Inflammatory macrophage treated with lipopolysaccharide for 4 hours (primary cell): ENCODE data around the gene SUPT3H.
A peak's percentile ranks its signal among the peaks of the same experiment; 100 is the strongest.

ENCODE experiments used
- DNase-seq: peaks from one replicate; pipeline ENCODE4 v3.0.0-alpha.2; 2020

The SUPT3H gene

DNA sequence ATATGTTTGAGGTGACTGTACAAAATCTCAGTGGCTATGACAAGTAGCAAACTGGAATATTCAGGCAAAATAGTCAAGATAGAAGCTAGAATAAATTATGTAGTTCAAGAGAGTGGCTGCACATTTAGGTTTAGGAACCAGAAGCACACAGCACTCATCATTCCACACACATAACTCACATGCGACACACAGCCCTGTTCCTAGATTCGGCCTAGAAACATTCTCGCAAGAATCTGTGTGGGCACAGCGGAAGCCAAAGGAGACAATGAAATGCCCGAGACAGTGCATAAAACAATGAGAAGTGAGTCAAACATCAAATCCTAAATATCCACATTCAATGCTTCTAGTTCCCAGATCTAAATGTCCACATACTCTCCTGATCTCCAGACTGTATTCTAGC is 9.5 kb upstream of the SUPT3H start:
- no peak for DNase-seq

DNA sequence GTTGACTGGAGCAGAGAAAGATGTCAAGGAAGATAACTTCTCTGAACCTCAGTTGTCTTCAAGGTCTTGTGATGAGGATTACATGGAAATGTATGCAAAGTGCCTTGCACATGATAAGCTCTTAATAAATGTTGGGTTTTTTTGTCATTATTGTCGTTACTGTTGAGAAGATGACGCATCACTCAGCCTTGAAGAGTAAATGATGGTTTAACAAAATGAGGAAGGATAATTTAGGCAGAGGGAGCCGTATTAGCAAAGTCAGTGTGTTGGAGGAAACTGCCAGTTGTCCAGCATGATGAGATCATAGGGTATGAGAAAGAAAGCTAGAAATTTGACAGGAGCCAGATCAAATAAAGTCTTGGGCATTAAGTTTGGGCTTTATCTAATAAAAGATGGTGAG is 8.8 kb upstream of the SUPT3H start:
- DNase-seq: peak; percentile 57

DNA sequence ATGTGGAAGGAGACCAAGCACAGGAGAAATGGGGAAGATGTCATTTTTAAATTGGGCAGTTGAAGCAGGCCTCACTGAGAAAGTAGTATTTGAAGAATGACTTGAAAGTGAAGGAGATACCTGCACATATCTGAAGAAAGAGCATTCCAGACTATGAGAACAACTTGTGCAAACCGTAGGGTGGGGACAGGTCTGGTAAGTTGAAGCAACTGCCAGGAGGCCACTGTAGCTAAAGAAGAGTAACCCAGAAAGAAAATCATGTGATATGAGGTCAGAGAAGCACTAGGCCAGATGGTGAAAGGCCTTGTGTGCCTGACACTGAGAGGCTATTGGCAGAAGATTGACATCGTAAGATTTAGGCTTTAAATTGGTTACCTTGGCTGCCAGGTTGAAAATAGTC is 4.7 kb upstream of the SUPT3H start:
- no peak for DNase-seq

DNA sequence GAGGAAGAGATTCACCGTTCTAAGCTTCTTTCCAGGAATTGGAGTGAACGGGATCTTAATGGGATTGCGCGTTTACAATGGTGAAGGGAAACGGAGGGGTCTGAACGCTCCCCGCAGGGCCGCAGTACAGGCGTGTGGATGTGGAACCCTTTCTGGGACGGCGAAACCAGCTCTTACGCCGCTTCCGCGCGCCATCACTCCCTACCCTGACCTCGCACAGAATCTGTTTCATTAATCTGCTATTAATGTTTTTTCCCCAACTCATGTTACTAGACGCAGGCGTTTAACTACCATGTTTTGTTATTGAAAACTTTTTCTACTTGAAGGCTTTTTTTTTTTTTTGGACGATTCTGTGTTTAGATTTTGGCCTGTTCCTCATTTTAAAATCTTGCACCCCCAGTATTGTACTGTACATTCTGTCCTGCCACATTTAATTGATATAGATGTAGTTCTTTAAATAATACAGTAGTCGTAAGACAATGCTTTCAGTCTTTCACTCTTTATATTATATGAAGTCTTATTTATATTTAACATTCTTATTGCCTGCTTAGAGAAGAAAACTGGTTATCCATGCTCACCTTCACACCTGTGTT is 696 bp upstream of the SUPT3H start:
- peak; percentile 41 for DNase-seq

DNA sequence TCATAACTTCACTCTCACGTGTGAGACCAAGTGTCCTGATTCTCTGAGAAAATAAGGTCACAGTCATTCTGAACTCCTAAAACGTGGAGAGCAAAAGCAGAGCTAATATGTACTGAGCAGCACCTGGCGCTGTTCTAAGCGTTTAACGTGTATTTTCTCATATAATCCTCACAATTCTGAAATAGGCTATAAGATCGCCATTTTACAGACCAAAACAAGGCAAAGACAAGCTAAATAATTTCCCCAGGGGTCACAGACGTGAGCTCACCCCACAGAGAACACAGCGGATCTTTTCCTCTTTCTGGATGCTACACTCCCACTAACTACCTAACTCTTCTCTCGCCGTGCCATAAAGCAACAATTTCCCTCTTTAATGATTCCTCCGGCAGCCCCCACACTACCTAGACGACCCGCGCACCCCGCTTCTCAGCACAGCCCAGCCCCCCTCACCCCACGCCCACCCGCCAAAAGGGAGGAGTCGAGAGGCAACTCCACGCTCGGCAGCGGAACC is 636 bp downstream of the SUPT3H start:
- no peak for DNase-seq

DNA sequence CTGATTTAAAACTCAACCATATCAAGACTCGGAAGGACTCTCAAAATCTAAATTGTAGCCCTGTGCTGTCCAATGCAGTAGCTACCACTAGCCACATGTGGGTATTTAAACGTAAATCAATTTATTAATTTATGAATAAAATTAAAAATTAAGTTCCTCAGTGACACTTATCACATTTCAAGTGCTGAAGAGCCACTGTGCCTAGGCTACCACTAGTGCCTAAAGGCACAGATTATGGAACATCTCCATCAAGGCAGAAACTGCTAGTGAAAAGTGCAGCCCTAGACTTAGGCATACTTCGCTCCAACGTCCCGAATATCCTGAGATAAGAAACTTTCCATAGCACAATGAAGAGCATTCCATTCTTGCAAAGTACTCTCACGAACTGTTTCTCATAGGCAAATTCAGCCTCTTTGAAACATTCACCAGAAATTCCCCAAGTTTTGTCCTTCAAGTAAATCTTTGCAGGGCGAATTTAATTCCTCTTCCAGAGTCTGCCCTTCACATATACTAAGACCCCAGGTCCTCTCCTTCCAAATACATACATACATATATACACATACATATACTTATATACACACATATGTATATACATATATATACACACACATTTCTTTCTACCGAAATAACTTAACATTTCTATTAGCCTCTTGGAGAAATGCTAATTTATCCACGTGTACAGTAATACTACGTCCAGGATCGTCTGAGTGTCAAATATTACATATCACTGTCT is 1.3 kb downstream of the SUPT3H start:
- peak; percentile 21 for DNase-seq

DNA sequence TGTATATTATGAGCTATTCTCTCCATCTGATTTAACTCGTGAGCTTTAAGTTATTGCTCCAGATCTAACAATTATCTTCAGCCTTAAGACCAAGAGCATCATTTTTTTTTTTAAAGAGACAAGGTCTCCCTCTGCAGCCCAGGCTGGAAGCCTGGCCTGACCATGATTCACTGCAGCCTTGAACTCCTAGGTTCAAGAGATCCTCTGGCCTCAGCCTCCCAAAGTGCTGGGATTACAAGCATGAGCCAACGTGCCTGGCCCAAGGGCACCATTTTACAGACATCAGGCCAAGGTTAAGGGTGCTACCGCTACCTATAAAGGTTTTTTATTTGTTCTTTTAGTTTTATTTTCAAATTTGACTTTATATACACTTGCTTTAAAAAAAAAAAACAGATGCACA is 2.3 kb downstream of the SUPT3H start:
- no peak for DNase-seq

DNA sequence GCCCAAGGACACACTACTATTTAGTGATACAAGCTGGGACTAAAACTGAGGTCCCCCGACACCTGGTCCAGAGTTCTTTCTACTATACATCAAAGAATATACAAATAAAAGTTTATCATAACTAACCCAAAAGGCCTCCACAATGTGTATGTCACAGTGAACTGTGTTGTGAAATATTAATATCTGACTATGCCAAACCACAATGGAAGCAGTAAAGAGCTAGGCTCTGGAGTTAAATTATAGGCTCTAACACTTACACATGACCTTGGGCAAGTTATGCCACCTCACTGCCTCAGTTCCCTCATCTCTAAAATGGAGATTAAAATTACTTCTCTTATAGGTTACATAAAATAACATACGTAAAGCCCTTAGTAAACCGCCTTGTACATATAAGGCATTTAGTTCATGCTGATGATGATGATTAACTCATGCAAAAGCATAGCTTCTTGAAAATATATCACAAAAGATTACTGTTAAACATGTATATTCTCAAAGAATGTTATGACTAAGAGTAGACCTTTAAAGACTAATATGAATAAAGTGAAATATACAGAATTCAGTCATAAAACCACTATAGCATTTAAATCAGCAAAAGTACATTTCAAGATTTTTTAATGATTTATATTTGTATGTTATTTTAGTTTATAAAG is 5.7 kb downstream of the SUPT3H start:
- DNase-seq: no peak

DNA sequence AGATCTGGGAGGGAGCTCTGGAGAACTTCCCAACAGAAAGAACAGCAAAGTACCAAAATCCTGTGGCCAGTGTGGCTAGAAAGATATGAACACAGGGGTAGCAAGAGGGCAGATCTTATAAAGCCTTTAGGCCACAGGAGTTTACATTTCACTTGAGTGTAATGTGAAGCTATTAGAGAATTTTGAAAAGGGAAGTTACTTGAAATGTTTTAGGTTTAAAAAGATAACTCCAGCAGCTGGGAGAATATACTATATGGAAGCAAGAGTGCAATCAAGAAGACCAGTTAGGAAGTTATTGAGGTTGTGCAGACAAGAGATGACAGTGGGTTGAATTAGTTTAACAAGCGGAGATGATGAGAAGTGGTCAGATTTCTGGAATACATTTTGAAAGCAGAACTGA is 7.9 kb downstream of the SUPT3H start:
- no peak for DNase-seq

DNA sequence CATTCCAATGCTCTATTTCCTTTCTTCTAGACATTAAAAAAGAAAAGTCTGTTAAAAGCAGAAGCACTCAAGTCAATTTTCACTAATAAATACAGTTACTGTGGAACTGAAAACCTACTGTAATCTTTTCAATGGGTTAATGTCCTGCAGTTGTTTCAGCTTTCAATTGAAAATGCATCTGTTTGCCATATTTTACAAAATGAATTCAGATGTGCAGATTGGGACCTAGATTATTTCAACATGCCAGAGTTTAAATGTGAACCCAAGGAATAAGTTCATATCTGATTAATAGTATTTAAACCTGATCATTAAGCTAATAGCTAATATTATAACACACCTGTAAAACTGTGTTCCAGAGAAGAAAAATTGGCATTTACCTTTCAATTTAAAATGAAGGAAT is 9.7 kb downstream of the SUPT3H start:
- DNase-seq: no peak

DNA sequence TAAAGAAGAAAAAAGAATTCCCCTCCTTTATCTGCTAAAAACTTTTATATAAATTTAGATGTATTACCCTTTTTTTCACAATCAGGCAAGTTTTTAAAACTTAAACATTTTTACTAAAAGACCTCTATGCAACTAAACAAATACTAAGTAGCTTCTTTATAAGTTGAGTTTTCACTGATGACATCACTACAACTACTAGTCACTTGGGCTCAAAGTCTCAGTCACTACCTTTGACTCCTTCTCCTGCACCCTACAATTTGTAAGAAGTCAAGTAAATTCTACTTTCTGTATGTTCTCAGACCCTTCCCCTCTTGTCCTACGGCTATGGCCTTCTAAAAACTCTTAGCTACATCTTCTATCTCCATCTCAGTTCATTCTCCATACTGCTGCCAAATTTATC is 11.2 kb downstream of the SUPT3H start:
- no peak for DNase-seq

DNA sequence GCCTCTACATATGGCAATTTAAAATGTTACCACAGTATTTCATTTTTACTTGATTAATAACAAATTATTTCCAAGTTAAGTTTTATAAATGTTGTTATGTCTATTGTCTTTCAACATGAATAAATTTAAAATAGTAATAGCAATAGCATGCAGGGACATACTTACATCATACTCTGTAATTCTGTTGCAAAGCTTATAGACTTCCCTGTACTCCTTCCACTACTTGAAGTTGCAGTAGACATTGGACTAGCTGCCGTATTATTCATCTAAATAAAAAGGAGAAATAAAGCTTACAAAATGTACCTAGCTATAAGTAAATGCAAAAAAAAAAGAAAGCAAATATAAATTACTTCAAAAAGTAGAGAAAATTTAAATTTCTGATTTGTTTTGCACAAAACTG is 12.7 kb downstream of the SUPT3H start:
- DNase-seq: peak; percentile 62

DNA sequence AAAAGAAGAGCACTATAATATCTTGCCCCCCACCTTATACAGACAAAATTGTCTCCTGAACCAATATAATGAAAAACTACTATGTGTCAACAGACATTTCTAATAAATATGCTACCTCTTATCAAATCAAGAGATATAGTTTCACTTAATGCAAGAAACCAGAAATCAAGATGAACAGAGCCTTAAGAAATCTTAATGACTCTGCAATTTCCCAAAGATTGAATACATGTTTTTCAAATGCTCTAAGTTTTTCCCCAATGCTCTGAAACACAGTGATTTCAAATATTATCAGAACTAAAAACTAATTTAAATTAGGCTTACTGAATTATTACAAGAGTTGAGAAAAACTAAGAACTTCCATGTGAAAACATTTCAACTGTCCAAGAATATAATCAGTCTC is 13.3 kb downstream of the SUPT3H start:
- no peak for DNase-seq

DNA sequence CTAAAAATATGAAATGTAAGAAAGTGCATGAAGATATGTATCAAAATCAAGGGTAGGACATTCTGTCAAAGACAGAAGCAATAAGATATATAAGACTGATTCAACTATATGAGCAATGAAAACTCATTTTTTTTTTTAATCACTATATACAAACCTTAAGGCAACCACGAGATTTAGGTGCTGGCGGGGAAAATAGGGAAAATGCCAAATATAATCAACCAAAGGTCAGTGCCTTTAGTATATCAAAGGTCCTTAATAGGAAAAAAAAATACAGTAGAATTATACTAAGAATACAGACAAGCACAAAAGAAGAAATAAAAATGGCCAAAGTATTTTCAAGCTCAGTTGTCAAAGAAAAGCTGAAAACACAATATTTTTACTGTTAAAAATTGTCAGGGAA is 24.1 kb downstream of the SUPT3H start:
- DNase-seq: no peak

DNA sequence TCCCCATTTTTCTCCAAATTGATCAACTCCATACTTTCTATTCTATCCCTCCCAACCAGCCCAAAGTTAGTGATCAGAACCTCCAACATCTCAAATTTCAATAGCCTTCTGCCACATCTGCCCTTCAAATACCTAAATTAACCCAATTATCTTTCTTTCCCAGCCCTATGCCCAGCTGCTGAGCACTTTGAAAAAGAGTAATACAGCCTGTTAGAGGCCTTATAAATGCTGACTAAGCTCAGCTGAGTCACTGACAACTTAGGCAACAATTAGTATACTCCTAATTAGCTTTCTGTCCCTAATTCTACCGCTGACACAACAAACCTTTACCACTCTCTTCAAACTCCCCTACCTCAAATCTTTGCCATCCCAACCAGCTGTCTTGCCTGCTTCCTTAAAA is 26.1 kb downstream of the SUPT3H start:
- DNase-seq: no peak

DNA sequence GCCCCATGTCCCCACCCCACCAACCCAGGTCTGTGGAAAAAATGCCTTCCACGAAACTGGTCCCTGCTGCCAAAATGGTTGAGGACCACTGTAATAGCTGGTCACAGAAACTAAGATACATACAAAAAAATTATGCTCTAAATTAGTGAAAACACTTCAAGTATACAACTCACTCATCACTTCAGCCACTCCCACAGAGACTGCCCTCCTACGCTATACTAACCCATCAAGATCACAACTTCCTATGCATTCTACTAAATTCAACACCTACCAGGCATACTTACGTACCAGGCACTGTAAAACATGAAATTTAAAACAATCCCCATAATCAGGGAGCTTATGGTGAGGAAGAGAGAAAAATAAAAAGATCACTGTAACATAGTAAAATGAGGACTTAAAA is 26.7 kb downstream of the SUPT3H start:
- DNase-seq: no peak

DNA sequence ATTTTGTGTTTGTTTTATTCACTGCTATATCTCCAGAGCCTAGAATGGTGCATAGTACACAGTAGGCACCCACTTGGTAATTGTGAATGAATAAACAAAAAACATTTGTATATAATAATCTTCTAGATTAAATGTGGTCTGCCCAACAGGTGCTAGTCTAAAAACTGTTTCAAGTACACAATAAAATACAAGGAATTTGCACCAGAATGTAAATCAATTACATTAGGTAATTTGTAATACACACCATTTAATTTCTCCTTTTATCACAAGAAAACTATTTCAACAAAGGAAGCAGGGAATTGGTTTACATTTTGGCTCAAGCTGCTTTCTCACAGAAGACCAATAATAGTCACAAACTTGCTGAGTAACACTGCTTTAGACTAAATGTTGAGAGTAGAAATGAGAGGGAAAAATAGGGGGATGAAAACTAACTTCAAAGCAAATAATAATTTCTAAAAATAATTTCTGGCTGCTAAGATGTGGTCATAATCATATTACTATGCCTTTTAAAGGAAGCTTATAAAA is 27.5 kb downstream of the SUPT3H start:
- no peak for DNase-seq

DNA sequence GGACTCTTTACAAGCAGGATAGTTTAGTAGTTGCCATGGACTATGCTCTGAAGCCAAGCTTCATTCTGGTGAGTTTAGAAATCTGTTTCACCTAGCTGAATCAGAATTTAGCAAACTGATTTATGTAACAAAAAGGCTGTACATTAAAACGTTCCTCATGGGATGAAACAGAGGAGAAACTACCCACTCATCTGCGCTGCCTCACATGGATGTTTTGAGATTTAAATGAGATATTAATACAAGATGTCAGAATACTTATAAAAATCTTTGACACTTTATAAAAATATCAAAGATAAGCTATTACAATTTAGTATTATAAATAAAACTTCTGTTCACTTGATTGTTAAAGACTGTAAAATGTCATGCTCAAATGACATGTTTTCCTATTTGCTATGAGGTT is 32.8 kb downstream of the SUPT3H start:
- no peak for DNase-seq

DNA sequence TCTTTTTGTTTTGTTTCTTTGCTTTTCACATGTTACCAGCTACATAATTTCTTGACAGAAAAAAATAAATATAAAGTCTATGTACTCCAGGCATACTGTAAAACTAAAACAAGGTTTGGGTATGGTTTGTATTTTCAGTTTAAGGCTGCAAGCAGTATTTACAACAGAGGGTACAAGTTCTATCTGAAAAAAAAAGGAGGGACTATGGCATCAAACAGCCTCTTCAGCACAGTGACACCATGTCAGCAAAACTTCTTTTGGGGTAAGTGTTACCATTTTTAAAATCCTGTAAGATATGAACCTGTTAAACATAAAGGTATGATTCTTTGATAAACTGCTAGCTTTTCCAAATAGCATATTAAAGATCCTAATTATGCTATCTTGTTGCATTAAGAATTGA is 49.2 kb downstream of the SUPT3H start:
- DNase-seq: no peak

DNA sequence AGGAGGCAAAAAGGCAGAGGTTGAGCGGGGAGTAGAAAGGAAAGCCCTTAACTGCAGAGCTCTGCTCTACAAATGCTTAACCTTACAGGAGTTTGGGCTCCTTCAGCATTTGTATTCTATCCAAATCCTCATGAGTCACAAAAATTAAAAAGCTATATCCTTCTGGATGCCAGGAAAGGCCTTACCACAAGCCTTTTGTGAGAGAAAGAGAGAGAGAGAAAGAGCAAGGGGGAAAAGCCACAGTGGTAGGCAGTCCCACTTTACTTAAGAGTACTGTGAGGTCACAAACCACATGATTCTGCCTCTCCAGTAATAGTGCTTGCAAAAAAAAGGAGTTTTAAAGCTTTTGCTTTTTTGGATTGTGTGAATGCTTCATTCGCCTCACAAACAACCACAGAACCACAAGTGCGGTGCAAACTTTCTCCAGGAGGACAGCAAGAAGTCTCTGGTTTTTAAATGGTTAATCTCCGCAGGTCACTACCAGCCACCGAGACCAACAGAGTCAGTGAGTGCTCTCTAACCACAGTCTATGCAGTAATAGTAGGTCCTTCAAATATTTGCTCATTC is 49.7 kb downstream of the SUPT3H start, which contains the start of gene RUNX2:
RUNX2 (plus strand) TSS at position 375 of the 567 bp plus-strand sequence. CDS start 397 bp downstream, outside the sequence.
- peak; percentile 11 for DNase-seq

DNA sequence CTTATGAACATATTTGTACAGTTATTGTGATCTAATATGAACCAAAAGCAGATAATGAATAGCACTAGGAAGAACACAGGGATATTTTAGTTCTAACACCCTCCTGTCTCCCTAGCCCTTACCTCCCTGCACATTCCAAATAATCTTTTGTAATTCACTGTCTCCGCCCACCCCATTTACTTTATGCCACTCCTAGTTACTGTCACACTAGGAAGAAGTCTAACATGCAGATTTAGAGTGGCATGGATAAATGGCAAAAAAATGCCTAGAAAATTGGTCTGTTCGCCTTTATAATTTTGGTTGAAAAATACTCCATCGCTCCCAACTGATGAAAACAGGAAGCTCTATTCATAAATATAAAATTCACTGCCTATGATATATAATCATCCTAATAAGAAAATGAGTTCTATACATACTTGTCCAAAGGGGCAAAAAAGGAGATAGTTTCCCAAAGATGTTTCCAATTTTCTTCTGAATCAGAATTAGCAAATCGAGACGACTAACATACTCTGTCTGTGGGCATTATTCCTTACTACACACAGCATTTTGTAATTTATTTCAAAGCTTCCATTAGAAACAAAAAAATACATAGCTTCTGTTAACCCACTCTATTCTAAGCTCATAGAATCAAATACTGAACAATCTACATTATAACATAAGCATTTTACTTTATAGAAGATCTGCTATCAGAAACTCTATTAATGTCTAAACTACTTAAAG is 50.9 kb downstream of the SUPT3H start:
- DNase-seq: no peak

DNA sequence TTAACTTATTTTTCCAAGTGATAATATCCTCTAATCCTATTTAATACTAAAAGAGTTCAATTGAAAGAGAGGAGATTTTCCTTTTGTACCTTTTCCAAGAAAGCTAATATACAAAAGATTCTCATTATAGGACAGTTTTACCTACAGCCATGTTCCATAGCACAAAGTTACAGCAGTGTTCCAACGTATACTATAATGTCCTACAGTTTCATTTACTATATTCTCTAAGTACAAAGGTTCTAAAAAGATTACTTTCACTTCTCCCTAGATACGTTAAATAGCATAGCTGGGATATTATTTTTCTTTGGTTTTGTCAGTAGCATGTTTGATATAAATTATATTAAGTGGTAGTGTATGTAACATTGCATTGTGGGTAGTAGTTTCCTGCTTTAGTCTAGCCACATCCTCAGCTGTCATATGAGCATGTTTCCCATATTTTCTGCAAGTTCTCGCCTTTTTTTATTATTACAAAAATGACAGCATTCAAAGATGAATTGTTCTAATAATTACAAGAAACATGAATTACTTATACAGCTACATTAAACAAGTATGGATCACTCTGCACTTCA is 54.0 kb downstream of the SUPT3H start:
- DNase-seq: peak; percentile 13

DNA sequence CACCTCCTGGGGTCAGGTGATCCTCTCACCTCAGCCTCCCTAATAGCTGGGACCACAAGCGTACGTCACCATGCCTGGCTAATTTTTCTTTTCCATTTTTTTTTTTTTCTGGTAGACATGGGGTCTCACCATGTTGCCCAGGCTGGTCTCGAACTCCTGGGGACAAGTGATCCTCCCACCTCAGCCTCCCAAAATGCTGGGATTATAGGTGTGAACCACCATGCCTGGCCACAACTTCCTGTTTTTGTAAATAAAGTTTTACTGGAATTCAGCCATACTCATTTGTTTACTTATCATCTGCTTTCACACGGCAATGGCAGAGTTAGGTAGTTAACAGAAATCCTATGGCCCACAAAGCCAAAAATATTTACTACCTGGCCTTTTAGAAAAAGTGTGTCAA is 57.4 kb downstream of the SUPT3H start:
- no peak for DNase-seq
